ENCODE results near the gene MED13L. TPM values are rescaled to one million over a fixed set of nuclear protein-coding genes. Genes with fewer than 3 reads are reported as not detected.

Gene MED13L
- total and polyA plus RNA-seq, 11 donors = 12.2 to 84.1 (median 60.2) TPM

- Histone ChIP-seq H3K4me1 (peaks cover 0 to 28% (median 2%) of the 10 kb centered on the region in 12 donors), H3K27me3 (no peaks in the 10 kb centered on the region), H3K27ac (no peak overlapping the region), H3K4me3 (no peak overlapping the region), H3K9me3 (no peaks in the 10 kb centered on the region), H3K36me3 (peaks cover 0 to 14% (median 6%) of the 10 kb centered on the region in 9 donors)
- intact Hi-C loops (cut with DNase I) = no loop called here
- DNase-seq (no peak), ATAC-seq (no peak)
- TF ChIP-seq CTCF (IDR thresholded peaks at IDR 0.05) (no peak), POLR2A (IDR thresholded peaks at IDR 0.05) (no peak)
Observed at GRCh38 chr12:116094475-116094874, 183.0 kb downstream of the MED13L start.

DNA sequence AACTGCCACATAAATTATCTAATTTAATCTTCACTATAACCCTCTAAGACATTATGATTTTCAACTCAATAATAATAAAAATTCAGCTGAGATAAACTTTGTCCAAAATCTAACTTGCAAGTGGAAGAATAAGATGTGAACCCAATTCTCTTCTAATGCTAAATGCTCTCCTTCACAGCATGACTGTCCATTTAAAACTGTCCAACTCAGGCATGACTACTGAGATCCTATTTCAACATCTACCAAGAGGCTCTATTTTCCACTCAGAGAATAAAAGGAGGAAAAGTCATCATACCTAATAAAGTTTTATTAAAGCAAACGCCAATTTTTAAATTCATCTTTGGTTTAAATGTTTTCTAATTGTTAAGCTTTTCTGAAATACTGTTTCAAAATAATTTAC is 183.6 kb downstream of the MED13L start:
- DNase-seq (no peak), ATAC-seq (no peak)
- no peak overlapping the region for H3K27ac ChIP-seq
- peaks cover 0 to 22% (median under 1%) of the 10 kb centered on the region in 12 donors for H3K4me1 ChIP-seq
- no peaks in the 10 kb centered on the region for H3K27me3 ChIP-seq
- H3K4me3 ChIP-seq = no peak overlapping the region
- TF ChIP-seq POLR2A (IDR thresholded peaks at IDR 0.05) (no peak), CTCF (IDR thresholded peaks at IDR 0.05) (no peak)
- 85 to 92% (median 89%) methylated on average over 1 of the region's 1 CpG for WGBS, 4 donors
- intact Hi-C loops (cut with DNase I) = no loop called here
- H3K9me3 ChIP-seq = peaks cover 0 to 2% (median 0%) of the 10 kb centered on the region in 12 donors
- H3K36me3 ChIP-seq = peaks cover 0 to 14% (median 6%) of the 10 kb centered on the region in 9 donors

DNA sequence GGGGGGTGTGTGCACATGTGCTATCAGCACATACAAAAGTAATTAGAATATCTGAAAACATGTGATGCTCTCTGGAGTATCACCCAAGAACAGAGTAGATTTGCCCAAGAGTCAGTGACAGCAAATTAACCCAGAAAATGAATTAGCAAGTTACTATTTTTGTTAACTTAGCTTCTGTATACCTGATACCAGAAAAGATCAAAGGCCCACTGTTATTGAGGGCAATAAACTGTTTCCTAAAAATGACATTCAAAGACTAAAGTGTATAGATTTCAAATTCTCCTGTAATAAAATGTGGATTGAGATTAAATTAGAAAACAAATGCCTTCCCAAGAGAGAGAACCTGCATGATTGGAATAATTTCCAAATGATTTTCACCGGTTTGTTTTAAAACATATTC is 184.7 kb downstream of the MED13L start:
- H3K27ac ChIP-seq = no peak overlapping the region
- ATAC-seq (no peak), DNase-seq (no peak)
- no peak for TF ChIP-seq CTCF (IDR thresholded peaks at IDR 0.05)
- no peak for TF ChIP-seq POLR2A (IDR thresholded peaks at IDR 0.05)
- H3K36me3 ChIP-seq = peaks cover 0 to 14% (median 6%) of the 10 kb centered on the region in 9 donors
- intact Hi-C loops (cut with DNase I) = no loop called here
- H3K9me3 ChIP-seq = peaks cover 0 to 4% (median 0%) of the 10 kb centered on the region in 12 donors
- WGBS, 4 donors = 86 to 94% (median 92%) methylated on average over 1 of the region's 1 CpG
- no peak overlapping the region for H3K4me3 ChIP-seq
- H3K27me3 ChIP-seq = no peaks in the 10 kb centered on the region
- peaks cover 0 to 19% (median 0%) of the 10 kb centered on the region in 12 donors for H3K4me1 ChIP-seq

- Histone ChIP-seq H3K4me1 (peaks cover 0 to 19% (median 0%) of the 10 kb centered on the region in 12 donors), H3K4me3 (no peak overlapping the region), H3K36me3 (peaks cover 0 to 14% (median 6%) of the 10 kb centered on the region in 9 donors), H3K9me3 (peaks cover 0 to 4% (median 0%) of the 10 kb centered on the region in 12 donors), H3K27ac (no peak overlapping the region), H3K27me3 (no peaks in the 10 kb centered on the region)
- WGBS, 4 donors = 93 to 94% (median 94%) methylated on average over 3 of the region's 3 CpGs
- no peak for ATAC-seq
- TF ChIP-seq POLR2A (IDR thresholded peaks at IDR 0.05) = no peak
- no peak for TF ChIP-seq CTCF (IDR thresholded peaks at IDR 0.05)
- intact Hi-C loops (cut with DNase I) = no loop called here
- DNase-seq = no peak
Observed at GRCh38 chr12:116092162-116092561, 185.3 kb downstream of the MED13L start.

Data from heart left ventricle (tissue), 16 donors.